HTERT RPE-1 (cell line): ENCODE results near the gene ARHGAP42.

Source experiments
- in situ Hi-C: fragments of 300-500 bp; cut with MboI; formaldehyde crosslinking; loops from 4 replicates; pipeline ENCODE4 v1.14.3; 2020; ENCODE audit warnings: low sequenced_read_pairs

Gene ARHGAP42

GRCh38 chr11:100827934-100828661, 141.0 kb downstream of the ARHGAP42 start:
- in situ Hi-C loops, result no loop called here

- in situ Hi-C loops, result no loop called here
These were observed 143.2 kb downstream of the ARHGAP42 start for GRCh38 chr11:100830274-100830673.

GRCh38 chr11:100830978-100831732, 144.1 kb downstream of the ARHGAP42 start:
- in situ Hi-C loops, result no loop called here

- in situ Hi-C loops, result no loop called here
These were observed 144.9 kb downstream of the ARHGAP42 start for GRCh38 chr11:100831929-100832494.

- in situ Hi-C loops, result no loop called here
These were observed 145.7 kb downstream of the ARHGAP42 start for GRCh38 chr11:100832829-100833228.

- in situ Hi-C loops, result no loop called here
These were observed 146.2 kb downstream of the ARHGAP42 start for GRCh38 chr11:100833276-100833675.

GRCh38 chr11:100835854-100836253, 148.8 kb downstream of the ARHGAP42 start:
- in situ Hi-C loops, result no loop called here

- in situ Hi-C loops, result no loop called here
These were observed 150.2 kb downstream of the ARHGAP42 start for GRCh38 chr11:100837311-100837710.

- in situ Hi-C loops, result no loop called here
These were observed 154.8 kb downstream of the ARHGAP42 start for GRCh38 chr11:100841711-100842407.

- in situ Hi-C loops, result no loop called here
These were observed 160.7 kb downstream of the ARHGAP42 start for GRCh38 chr11:100847696-100848216.

GRCh38 chr11:100849009-100849900, 162.2 kb downstream of the ARHGAP42 start:
- in situ Hi-C loops, result no loop called here

- in situ Hi-C loops, result no loop called here
These were observed 162.8 kb downstream of the ARHGAP42 start for GRCh38 chr11:100849901-100850235.

- in situ Hi-C loops, result no loop called here
These were observed 164.1 kb downstream of the ARHGAP42 start for GRCh38 chr11:100851147-100851546.

GRCh38 chr11:100851584-100852152, 164.6 kb downstream of the ARHGAP42 start:
- in situ Hi-C loops, result no loop called here

GRCh38 chr11:100855466-100856067, 168.5 kb downstream of the ARHGAP42 start:
- in situ Hi-C loops, result no loop called here

- in situ Hi-C loops, result no loop called here
These were observed 170.3 kb downstream of the ARHGAP42 start for GRCh38 chr11:100857236-100858005.

- in situ Hi-C loops, result no loop called here
These were observed 173.4 kb downstream of the ARHGAP42 start for GRCh38 chr11:100860318-100861155.

- in situ Hi-C loops, result no loop called here
These were observed 174.1 kb downstream of the ARHGAP42 start for GRCh38 chr11:100861212-100861611.
